GM06990 (cell line): Measurements from ENCODE around the gene SWAP70.

Experiments
- DNase-seq: peaks from one replicate; pipeline ENCODE4 v3.0.0-alpha.2; 2011; ENCODE audit not compliant: insufficient read length; ENCODE audit errors: extremely low read depth
- H3K27me3 ChIP-seq: replicated peaks from 2 replicates; pipeline ENCODE4 v1.6.0; 2011; ENCODE audit warnings: low read length; ENCODE audit not compliant: control insufficient read depth, insufficient read depth
- H3K36me3 ChIP-seq: 2 replicates; pipeline ENCODE4 v1.5.1; 2011; ENCODE audit warnings: low read length; ENCODE audit not compliant: control insufficient read depth, insufficient read depth
- H3K4me3 ChIP-seq: replicated peaks from 2 replicates; pipeline ENCODE4 v1.5.1; 2011; ENCODE audit warnings: low read depth, mild to moderate bottlenecking, control low read depth, low read length
- TF ChIP-seq, protein P1 (sequence below): IDR thresholded peaks from 2 replicates; pipeline ENCODE4 v1.5.1; 2011; ENCODE audit warnings: low read length, control low read depth, mild to moderate bottlenecking, inconsistent platforms; ENCODE audit not compliant: insufficient read depth, poor library complexity, severe bottlenecking

Gene SWAP70

DNA sequence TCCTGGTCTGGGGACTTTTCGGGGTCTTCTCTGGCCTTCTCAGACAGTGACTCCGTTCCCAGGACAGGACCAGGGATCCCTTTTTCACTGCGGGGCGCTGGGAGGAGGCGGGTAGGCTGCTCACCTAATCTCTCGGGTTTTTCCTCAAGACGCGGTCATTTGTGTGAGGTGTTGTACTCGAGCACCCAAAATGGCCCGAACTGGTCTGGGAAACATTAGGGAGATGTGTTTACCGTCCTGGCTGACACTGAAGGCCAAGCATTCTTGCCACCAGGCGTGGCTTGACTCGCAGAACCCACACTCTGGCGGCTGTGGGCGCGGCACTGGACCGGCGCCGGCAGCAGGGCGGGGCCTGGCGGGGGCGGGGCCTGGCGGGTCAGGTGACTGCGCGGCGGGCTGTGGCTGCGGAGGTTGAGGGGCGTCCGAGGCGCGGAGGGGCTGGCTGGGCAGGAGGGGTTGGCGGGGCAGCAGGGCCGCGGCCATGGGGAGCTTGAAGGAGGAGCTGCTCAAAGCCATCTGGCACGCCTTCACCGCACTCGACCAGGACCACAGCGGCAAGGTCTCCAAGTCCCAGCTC, at the start of gene SWAP70:
Gene SWAP70, plus strand, starts transcription at position 379 of the 577 bp plus-strand sequence. Its CDS starts 103 bp downstream, at position 482.
- Histone ChIP-seq H3K4me3 (peak within 1 kb of the TSS; percentile 97), H3K36me3 (no peaks in the 10 kb centered on the region), H3K27me3 (no peaks in the 10 kb centered on the region)
- DNase-seq: peak; percentile 91
- TF ChIP-seq, protein P1, sequence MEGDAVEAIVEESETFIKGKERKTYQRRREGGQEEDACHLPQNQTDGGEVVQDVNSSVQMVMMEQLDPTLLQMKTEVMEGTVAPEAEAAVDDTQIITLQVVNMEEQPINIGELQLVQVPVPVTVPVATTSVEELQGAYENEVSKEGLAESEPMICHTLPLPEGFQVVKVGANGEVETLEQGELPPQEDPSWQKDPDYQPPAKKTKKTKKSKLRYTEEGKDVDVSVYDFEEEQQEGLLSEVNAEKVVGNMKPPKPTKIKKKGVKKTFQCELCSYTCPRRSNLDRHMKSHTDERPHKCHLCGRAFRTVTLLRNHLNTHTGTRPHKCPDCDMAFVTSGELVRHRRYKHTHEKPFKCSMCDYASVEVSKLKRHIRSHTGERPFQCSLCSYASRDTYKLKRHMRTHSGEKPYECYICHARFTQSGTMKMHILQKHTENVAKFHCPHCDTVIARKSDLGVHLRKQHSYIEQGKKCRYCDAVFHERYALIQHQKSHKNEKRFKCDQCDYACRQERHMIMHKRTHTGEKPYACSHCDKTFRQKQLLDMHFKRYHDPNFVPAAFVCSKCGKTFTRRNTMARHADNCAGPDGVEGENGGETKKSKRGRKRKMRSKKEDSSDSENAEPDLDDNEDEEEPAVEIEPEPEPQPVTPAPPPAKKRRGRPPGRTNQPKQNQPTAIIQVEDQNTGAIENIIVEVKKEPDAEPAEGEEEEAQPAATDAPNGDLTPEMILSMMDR: no peak

DNA sequence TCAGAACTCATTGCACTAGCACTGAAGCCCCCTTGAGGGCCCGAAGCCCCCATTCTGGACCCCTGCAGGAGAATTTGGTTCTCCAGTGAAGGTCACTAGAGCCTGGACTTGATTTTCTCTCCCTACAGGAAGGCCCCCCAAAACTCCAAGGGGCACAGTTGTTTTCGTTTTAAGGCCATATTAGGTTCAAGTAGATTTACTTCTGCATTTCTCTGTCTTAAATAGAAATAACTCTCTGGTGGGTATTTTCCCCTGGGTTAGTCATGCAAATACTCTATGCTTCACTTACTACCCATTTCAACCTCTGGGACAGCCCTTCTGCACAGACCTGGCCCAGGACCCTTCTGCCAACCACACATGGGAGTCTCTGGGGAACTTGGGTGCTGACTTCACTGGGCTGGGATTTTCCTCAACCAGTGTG, 48.8 kb upstream of the SWAP70 start:
- no peaks in the 10 kb centered on the region for H3K36me3 ChIP-seq
- H3K27me3 ChIP-seq: no peaks in the 10 kb centered on the region
- peak; percentile 65 for DNase-seq
- TF ChIP-seq, protein P1: no peak
- peak overlapping the region; percentile 53 for H3K4me3 ChIP-seq

DNA sequence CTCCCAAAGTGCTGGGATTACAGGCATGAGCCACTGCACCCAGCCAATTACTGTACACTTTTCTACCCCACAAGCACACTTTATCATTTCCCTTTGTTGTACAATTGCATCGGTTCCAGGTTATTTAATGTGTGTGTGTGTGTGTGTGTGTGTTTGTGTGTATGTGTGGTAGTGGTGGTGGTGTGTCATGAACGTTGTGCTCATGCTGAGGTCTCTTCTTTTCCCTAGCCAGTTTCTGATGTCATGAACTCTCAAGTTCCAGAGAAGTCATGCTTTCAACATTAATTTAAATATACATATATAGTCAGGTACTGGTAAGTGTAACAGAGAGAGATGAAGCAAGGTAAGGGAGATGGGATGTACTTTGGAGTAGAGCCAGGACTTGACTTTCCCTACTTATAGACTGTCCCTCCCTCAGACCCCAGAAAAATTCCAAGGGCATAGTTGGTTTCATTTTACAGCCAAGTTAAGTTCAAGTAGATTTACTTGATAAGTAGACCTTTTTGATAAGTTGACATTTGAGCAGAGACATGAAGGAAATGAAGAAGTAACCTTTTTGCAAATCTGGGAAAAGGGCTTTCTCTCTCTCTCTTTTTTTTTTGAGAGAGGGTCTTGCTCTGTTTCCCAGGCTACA, 47.7 kb upstream of the SWAP70 start:
- Histone ChIP-seq H3K36me3 (no peaks in the 10 kb centered on the region), H3K27me3 (no peaks in the 10 kb centered on the region), H3K4me3 (no peak overlapping the region)
- no peak for DNase-seq
- TF ChIP-seq, protein P1: no peak

DNA sequence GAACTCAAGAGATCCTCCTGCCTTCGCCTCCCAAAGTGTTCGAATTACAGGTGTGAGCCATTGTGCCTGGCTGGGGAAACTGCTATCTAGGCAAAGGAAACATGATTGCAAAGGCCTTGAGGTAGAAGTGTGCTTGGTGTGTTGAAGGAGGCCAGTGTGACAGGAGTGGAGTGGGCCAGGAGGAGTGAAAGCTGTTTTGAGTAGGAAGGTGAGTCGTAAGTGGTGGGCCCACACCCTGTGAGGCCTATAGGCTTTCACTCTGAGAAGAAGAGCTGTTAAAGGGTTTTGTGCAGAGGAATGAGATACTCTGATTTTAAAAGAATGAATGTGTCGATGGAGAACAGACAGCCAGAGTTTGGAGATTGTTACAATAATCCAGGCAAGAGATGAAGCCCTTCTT, 47.0 kb upstream of the SWAP70 start:
- Histone ChIP-seq H3K27me3 (no peaks in the 10 kb centered on the region), H3K4me3 (no peak overlapping the region), H3K36me3 (no peaks in the 10 kb centered on the region)
- TF ChIP-seq, protein P1: no peak
- no peak for DNase-seq

DNA sequence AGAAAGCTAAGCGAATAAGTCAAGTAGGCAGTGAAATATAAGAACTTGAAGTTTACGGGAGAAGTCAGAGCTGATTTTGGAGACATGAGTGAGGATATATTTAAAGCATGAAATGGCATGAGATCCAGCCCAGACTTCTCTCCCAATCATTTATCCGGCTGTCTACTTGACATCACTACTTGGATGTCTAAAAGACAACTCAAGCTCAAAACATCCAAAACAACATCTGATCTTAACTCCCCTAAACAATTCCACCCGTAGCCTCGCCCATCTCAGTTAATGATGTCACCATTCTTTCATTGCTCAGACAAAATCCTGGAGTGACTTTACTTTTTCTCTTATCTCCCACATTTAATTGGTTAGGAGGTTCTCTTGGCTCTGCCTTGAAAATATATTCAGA, 45.9 kb upstream of the SWAP70 start:
- Histone ChIP-seq H3K36me3 (no peaks in the 10 kb centered on the region), H3K4me3 (no peak overlapping the region), H3K27me3 (no peaks in the 10 kb centered on the region)
- TF ChIP-seq, protein P1: no peak
- no peak for DNase-seq

DNA sequence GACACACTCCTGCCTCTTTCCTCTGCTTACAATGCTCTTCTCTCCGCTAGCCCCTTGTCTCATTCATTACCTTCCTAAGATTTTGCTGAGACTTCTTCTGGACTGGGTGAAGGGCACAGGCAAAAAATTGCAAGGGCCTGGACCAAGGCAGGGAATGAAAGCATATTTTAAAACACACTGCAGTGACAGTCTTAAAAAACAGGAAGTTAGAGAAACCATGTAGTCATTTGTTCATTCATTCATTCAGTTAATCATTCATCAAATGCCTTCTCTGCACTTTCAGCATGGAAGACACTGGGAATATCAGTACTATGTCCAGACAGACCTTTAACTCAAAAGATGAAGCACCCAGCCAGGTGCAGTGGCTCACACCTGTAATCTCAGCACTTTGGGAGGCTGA, 44.9 kb upstream of the SWAP70 start:
- no peak overlapping the region for H3K4me3 ChIP-seq
- TF ChIP-seq, protein P1: no peak
- no peak for DNase-seq
- no peaks in the 10 kb centered on the region for H3K36me3 ChIP-seq
- H3K27me3 ChIP-seq: no peaks in the 10 kb centered on the region
